ENCODE measurements around the gene MUL1.

Gene MUL1

DNA sequence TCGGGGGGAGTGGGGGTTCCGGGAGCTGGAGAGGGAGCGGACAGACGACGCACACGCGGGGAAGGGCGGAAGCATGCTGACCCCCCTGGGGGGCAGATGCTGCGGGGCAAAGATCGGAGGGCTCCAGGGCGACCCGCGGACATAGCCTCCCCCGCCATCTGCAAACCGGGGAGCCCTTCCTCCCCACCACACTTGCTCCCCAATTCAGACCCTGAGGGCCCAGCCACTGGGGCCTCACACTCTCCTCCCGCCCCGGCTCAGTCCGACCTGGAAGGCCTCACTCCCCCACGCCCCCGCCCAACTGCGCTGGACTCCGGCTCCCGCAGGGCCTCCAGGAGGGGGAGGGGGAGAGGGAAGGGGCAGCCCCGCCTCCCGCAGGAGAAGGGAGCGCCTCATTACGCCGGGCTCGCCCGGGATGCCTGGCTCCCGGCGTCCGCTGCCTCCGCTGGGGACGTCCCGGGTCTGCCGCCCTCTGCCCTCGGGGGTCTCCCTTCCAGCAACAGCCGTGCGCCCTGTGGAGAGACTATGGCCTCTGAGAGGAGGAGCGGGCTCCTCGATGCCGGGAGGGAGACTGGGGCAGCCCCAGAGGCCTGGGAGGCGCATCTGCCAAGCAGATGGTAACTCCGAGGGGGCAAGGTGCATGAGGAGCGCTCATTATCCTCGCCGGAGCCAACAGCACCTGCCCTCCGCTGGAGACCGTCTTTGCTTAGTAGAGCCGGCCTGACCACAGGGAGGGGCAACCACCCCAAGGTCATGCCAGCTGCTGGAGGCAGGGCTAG lies 21.3 kb downstream of the MUL1 start:
- no peak for DNase-seq (ENCODE audit: low read depth in 2 of 2, low spot score in 1 of 2)

DNA sequence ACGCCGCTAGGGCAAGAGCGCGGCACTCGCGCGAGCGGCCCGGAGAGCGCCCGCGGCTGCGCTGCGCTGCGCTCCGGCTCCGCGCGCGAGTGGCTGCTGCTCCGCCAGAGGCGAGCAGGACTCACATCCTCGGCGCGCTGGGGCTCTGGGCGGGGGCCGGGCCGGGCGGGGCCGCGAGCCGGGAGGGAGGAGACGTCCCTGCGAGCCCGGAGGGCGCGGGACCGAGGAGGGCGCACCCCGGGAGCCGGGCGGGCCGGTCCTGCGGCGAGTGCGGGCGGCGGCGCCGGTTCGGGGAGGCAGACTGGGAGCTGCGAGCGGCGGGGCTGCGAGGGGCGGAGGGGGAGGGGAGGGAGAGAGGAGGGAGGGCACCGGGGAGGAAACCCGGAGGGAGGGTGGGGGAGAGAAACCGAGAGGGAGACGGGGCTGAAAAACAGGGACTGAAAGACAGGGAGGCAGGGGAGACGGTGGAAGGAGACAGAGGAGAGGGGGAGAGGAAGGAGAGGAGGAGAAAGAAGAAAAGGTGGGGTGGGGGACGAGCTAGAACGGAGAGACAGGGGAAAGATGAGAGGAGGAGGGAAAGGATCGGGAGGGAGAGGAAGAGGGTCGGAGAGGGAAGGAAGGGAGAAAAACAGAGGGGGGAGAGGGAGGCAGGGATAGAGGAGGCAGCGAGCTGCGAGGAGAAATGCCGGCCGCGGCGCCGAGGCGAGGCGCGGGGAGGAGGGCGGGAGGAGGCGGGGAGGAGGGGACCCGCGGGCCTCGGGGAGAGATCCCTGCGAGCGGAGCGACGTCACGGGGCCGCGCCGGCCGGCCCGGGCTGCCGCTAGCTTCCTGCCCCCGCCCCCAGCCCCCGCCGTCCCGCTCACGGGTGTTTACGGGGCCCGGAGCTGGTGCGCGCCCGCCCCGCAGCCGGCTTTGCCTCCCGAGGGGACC lies 22.2 kb downstream of the MUL1 start, which contains the start of gene CAMK2N1:
CAMK2N1 (minus strand) TSS at position 684 of the 930 bp plus-strand sequence. CDS start 831 bp downstream, outside the sequence.
- peak in 1 of 2 donors; percentile 36 for DNase-seq (ENCODE audit: low read depth in 2 of 2, low spot score in 1 of 2)

DNA sequence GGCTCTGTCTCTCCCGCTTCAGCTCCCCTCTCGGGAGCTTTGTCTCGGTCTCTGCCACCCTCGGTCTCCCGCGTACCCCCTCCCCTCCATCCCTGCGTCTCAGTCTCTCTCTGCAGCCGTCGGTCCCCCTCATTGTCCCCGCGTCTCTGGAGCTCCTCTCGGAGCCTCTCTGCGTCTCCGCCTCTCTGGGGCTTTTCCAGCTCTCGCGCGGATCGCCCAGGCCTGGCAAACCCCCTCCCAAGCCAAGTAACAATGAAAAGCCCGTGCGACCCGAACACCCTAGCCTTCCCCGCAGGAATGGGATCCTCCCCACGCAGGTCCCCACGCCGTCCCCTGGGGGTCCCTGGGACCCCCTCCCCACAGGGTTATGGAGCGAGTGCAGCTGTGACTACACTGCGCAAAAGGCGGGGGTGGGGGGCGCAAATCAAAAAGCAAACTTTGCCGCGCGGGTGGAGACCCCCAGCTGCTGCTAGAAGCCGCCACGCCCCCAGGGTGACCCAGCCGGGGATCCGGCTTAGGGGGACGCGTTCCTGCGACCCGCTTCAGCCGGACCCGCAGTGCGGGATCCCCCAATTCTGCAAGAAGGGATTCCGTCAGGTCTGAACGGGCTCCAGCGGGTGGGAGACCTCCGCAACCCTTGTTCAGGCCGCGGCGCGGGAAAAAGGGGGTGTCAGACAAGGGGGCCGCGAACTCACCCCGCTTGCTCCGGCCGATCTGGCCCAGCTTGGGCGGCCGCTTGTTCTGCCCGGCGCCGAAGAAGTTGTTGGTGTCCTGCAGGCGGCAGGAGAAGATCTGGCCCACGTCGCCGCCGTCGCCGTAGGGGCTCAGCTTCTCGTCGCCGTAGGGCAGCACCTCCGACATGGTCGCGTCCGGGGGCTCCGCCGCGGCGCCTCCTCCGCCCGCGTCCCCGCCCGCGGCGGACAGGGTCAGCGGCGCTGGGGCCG lies 23.2 kb downstream of the MUL1 start:
- DNase-seq (ENCODE audit: low read depth in 2 of 2, low spot score in 1 of 2) = no peak

DNA sequence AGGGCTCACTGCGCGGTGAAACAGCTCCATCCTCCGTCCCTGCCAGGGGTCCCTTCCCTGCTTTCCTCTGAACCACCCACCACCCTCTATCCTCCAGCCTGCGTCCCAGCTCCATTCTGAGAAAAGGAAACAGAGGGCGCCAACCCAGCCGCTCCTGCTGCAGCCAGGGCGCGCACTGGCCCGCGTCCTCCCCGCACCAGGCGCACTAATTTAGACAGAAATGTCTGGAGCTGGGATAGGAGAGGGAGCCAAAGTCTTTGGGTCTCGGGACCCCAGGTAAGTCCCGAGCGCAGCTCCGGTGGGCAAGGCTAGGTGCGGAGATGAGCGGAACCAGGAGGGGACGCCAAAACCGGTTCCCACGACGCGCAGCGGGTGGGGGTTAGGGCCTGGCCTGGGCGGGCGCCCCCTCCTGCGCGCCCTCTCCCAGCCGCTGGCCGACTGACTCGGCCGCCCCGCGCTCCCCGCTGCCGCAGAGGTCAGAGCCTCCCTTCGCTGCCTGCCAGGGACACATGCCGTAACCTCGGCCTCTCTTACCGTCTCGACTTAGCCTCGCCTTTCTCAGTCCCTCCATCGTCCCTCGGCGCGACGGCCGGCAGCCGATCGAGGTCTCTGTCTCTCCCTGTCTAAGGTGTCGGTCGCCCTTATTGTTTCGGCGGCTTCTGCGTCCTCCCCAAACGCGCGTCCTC lies 24.0 kb downstream of the MUL1 start:
- DNase-seq (ENCODE audit: low read depth in 2 of 2, low spot score in 1 of 2) = no peak

DNA sequence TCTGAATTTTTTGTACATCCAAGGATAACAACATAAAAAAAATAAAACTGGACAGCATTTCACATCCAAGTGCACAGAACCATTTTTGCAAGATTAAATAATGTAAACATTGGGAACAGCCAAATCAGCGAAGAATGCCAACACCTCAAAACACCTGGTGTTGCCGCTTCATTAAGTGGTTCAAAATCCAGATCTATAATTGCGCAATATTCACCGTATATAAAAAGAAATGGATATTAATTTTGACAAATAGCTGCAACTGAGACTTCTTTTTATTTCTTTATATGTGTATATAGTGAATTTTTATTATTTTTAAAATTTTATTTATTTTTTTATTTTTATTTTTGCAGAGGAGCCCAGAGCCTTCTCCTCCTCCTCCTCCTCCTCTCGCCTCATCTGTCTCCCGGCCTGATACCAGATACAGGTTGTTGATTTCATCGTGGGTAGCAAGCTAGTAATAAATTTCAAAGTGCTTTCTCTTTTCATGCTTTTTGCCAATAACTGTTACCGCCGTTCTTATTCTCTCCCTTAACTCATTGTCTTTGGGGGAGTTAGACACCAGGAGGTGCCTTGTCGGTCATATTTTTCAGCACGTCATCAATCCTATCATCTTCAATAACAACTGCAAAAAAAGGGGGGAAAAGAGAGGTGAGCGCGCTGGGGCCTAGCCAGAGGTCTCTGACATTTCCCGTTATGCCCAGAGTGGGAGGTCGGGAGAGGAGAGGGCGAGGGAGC lies 24.7 kb downstream of the MUL1 start:
- DNase-seq (ENCODE audit: low read depth in 2 of 2, low spot score in 1 of 2) = no peak

DNA sequence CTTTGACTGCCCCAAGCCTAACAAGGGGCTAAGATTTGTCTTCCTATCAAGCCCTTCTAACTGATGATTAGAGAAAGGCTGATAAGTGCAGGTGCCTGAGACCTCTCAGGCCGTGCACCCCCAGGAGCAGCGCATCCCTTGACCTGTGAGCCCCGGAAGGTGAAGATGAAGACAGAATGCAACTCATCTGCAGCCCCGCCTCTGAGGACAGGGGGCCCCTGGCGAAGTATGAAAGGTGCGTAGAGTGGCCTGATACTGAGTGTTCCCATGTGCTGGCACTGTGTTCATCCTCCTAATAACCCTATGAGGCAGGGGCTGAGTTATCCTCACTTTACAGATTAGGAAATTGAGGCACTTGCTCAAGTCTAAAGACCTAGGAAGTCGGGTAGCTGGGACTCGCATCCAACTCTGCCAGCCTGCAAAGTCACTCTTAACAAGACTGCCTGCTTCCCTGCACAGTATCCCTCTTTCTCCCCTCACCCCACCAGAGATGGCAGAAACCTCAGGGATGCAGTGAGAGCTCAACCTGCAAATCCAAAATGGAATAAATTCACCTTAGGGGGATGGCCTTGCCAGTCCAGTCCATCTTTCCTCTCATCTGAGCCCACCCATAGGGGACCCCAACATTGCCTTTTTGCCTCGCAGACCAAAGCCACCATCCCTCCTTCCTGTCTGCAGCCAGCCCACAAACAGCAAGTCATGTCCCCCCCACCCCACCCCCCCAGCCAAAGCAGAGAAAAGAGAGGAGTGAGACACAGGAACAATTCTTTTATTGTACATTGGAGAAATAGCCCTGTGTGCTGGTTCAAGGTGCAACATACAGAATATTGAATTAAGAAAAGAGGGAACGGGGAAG lies 26.1 kb downstream of the MUL1 start:
- no peak for DNase-seq (ENCODE audit: low read depth in 2 of 2, low spot score in 1 of 2)

DNA sequence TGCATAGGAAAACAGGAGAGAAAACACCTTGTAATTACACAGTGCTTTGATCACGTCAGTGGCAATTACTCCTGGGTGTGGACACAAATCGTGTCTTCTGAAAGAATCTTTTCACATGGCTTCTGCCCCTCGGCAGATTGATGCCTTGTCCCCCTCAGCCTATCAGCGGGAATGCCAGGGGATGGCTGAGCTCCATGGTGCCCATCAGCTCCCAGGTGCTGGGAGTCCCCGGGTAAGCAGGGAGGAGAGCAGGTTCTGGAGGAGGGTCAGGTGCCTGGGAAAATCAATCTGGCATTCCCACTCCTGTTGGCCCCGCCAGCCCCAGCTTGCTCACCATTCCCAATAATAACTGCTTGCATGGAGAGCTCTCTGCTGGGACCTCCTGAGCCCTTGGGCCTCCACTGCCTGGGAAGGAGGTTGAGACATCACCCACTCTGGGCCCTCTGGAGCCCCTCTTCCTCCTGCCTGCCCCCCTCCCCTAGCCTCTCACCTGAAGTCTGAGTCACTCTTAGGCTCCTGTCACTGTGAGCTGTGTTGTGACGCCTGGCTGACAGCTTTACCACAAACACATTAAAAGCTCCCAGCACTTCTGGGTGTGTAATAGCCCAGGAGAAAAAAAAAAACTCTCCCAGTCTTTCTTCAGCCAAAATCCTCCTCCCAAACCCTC lies 26.9 kb downstream of the MUL1 start:
- no peak for DNase-seq (ENCODE audit: low read depth in 2 of 2, low spot score in 1 of 2)

DNA sequence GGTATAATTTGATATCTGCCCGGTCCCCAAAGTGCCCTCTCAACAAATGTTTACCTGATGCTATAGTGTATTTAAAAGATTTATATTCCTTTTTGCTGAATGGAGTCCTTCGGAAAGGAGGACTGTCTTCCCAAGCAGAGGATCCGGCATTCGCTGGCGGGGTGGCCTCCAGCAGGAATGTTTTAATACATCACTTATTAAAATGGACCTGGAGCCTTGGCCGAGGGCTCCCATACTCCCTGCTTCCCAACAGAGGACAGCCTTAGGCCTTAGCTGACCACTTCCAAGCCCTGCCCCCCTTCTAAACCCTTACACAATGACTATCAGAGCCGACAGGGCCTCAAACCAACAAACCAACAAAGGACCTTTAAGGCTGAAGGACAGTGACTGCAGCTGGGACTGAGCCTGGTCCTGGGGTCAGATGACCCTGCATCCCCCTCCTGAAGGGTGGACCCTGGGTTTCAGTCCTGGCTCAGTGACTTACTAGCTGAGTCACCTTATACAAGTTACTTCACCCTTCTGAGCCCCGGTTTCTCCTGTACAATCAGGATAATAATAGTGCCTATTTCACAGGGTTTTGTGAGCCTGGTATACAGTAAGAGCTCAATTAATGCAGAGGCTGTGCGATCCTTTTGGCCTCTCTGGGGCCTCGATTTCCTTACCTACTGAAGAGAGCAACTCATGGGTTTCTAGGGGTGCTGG lies 27.6 kb downstream of the MUL1 start:
- DNase-seq (ENCODE audit: low read depth in 2 of 2, low spot score in 1 of 2) = no peak

DNA sequence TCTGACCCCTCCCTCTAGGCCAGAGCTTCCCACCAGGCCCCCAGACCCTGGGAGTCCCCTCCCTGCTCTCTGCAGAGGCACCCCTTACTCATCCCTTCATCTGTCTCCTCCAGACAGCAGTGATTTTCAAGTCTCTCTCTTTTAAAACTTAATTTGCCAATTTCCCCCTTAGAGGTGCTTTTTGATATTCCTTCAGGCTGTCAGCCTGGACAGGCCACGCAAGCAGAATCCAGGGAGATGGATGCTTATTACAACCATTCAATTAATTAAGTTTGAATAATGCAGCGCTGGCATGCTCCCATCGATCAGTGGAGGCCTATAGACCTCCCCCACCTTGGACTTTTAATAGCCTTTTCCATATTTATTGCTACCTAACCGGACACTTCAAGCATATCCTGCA lies 28.1 kb downstream of the MUL1 start:
- no peak for DNase-seq (ENCODE audit: low read depth in 2 of 2, low spot score in 1 of 2)

DNA sequence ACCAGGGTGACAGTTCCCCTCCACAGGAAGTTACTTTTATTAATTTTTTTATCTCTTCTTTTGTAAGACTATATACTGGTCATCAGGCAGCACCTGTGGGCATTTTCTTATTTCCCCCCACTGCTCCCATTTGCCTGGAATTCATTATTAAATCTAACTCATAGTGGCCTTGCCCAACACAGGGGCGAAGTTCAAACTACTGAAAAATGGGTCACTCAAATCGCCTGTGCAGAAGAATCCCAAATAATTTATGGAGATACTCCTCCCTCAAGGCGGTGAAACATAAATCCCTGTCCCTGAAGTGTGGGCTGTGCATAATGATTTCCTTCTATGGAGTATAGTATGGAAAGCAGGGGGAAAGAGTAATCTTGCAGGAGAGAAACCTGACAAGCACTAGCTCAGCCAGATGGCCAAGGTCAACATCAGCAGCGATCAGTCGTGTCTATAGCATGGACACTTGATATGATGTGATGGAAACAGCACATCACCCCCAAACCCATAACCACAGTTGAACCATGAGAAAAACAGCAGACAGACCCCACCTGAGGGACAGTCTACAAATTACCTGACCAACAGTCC lies 29.8 kb downstream of the MUL1 start:
- DNase-seq (ENCODE audit: low read depth in 2 of 2, low spot score in 1 of 2) = no peak

DNA sequence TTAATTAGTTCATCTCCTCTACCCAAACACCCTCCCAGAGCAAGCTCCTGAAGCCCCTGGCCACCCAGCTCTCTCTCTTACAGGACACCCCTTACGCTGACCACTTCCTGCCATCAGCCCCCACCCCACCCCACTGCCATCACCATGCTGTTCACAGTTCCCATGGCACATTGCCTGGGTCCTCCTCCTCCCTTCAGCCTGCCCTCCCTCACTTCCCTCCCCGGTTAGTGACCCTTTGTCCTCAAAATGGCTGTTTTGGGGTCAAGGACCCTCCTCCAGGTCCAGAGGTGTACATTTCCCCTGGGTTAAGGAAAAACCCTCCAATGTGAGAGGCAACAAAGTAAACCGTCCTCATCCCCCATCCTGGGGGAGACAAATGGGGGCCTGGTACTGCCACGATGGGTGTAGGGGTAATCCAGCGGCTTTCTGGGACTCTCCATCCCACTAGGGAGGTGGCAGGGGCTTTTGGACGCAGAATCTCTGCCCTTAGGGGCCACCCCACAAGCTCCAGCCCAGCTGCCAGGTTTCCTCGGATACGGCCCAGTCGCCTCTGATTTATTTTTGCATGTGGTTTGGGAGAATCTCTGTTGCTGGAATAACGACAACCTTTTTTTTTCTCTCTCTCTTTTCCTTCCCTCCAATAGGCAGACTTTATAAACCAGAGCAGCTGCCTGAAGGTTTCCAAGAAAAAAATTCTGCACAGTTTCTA lies 30.4 kb downstream of the MUL1 start:
- DNase-seq (ENCODE audit: low read depth in 2 of 2, low spot score in 1 of 2) = no peak

DNA sequence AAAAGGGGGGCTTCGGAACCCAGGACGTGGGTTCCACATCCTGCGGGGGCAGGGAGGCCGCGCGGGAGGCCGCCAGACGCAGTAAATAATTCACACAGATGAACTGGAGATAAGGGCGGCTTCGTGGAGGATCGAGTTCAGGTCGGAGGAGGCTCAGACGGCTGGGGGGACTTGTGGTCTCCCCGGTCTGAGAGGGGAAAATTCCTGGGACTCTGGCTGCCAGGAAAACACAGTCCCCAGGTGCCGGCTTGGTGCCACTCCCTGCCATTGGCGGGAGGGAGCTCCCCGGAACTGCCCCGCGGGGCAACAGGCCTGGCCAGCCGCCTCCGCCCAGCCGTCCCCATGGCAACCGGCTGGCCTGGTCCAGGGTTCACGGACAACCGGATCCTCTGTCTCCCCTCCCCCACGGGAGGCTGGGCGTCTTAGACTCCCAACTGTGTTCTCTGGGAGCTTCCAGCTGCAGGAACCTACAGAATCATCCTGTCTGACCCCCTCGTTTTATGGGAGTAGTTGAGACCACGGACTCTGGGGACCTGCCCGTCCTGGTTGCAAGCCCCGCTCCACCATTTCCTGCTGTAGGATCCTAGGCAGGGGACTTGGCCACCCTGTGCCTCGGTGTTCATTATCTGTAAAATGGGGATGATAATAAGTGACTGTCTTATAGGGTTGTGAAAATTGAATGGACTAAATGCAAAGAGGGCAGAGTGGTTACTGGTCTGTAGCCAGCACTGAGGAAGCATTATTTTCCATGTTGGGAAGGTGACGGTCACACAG lies 31.5 kb downstream of the MUL1 start:
- no peak for DNase-seq (ENCODE audit: low read depth in 2 of 2, low spot score in 1 of 2)

DNA sequence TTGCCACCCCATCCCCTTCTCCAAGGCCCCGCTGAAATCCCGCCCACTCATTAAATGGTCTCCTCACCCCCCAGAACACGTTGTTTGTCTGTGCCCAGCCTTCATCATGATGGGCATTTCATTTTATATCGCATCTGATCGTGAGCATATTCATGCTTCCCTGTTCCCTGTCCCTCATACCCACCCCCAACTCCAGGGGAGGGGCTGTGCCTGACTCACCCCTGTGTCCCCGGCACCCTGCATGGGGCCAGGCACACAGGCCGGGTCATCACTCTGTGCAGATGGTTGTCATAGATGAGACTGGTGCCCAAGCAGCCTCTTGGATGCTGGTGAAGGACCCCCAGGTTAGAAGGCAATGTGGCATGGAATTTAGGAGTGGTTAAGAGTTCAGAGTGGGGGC lies 33.0 kb downstream of the MUL1 start:
- no peak for DNase-seq (ENCODE audit: low read depth in 2 of 2, low spot score in 1 of 2)

DNA sequence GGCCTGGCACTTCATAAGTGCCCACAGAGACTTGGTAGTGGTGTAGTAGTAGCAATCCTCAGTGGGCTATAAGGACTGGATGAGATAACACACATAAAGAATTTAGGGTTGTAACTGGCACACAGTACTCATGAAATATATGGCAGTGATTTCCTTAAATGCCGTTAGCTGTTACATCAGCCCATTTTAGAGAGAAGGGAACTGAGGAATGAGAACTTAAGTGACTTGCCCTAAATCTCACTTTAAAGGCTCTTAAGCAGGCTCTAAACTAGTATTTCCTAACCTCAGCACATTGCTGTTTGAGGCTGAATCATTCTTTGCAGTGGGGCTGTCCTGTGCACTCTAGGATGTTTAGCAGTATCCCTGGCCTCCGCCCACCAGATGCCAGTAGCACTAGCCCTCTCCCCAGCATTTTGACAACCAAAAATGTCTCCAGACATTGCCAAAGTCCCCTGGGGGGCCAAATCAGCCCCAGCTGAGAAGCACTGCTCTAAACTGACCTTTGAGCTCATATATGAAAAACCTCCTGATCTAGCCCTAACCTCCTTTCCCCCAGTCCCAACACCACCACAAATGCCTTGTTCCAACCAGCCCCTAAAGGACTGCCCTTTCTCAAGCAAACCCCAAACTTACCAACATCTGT lies 33.5 kb downstream of the MUL1 start:
- no peak for DNase-seq (ENCODE audit: low read depth in 2 of 2, low spot score in 1 of 2)

DNA sequence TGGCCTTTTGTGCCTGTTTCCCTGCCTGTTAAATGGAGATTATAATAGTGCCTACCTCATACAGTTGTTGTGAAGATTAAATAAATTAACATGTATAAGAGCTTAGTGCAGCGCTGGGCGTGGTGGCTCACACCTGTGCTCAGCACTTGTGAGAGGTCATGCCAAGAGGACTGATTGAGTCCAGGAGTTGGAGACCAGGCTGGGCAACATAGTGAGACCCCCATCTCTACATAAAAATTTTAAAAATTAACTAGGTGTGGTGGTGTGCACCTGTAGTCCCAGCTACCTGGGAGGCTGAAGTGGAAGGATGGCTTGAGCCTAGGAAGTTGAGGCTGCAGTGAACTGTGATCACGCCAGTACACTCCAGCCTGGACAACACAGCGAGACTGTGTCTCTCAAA lies 34.1 kb downstream of the MUL1 start:
- no peak for DNase-seq (ENCODE audit: low read depth in 2 of 2, low spot score in 1 of 2)

Data from stimulated activated CD8-positive, alpha-beta memory T cell treated with anti-CD3 and anti-CD28 coated beads, Interleukin-4, amount 100 ng/mL, for 1 hour (primary cell).